ENCODE measurements around the gene PPP3R1.
A peak's percentile ranks its signal among the peaks of the same experiment; 100 is the strongest.
"Not testable (repeated sequence)": the region's sequence is repeated elsewhere in the genome, so short reads cannot be mapped to it uniquely, and the experiment has no call there.

The PPP3R1 gene

GRCh38 chr2:68185541-68186164, 66.7 kb downstream of the PPP3R1 start:
- DNase-seq: peak; percentile 25

GRCh38 chr2:68182902-68183301, 69.4 kb downstream of the PPP3R1 start:
- no peak for DNase-seq

GRCh38 chr2:68178954-68179627, 73.2 kb downstream of the PPP3R1 start:
- DNase-seq: no peak

- no peak for DNase-seq
Observed at GRCh38 chr2:68178432-68178831, 73.9 kb downstream of the PPP3R1 start.

DNA sequence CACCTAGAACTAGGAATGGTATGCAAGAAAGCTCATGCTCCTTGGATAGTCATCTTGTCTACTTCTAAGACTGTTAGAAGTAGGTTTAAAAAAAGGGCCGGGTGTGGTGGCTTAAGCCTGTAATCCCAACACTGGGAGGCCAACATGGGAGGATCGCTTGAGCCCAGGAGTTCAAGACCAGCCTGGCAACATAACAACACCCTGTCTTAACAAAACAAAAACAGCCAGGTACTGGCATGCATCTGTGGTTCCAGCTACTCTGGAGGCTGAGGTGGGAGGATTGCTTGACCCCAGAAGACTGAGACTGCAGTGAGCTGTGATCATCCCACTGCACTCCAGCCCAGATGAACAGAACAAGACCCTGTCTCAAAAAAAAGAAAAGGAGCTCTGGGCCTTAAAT, 74.8 kb downstream of the PPP3R1 start:
- no peak for DNase-seq

GRCh38 chr2:68176657-68177056, 75.7 kb downstream of the PPP3R1 start:
- DNase-seq: no peak

GRCh38 chr2:68175210-68175609, 77.1 kb downstream of the PPP3R1 start:
- not testable (repeated sequence) for DNase-seq

GRCh38 chr2:68172990-68173700, 79.2 kb downstream of the PPP3R1 start:
- no peak for DNase-seq

GRCh38 chr2:68172521-68172920, 79.8 kb downstream of the PPP3R1 start:
- no peak for DNase-seq

GRCh38 chr2:68171684-68172083, 80.6 kb downstream of the PPP3R1 start:
- DNase-seq: no peak

DNA sequence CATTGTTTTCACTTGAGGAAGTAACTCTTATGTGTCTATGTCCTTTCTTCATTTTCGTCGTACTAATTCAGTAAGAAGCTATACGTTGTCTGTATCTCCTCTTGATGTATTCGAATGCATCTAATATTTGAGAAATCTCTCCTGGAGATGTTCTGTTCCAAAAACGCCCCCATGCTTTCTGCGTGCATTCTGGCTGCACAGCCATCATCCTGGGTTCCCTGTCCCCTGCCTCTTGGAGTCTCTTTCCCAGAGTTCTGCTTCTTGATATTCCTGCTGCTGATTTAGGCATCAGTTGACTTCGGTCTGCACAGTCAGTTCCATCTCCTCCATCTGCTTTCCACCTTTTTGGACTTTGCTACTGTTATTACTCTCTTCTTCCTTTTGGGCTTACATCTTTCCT, 81.2 kb downstream of the PPP3R1 start:
- no peak for DNase-seq

- no peak for DNase-seq
Observed at GRCh38 chr2:68169308-68169707, 83.0 kb downstream of the PPP3R1 start.

GRCh38 chr2:68167186-68167585, 85.1 kb downstream of the PPP3R1 start:
- no peak for DNase-seq

DNA sequence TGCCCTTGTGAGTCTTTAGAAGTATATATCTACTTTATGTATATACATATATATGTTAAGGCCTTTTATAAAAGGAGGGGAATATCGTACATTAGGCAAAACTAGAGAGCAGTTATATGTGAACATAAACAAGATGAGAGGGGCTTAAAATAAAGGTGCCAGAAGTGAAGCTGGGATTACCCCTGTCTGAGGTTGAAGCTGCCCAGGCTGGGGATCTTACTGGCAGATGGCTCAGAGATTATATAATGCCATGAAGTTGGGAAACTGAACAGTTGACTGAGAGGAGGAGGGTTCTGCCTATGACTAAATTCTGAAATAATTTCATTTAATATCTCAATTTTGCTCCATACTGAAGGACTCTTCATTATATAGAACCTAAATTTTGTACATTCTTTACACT, 88.7 kb downstream of the PPP3R1 start:
- DNase-seq: no peak

GRCh38 chr2:68158134-68158447, 94.2 kb downstream of the PPP3R1 start:
- DNase-seq: no peak

DNA sequence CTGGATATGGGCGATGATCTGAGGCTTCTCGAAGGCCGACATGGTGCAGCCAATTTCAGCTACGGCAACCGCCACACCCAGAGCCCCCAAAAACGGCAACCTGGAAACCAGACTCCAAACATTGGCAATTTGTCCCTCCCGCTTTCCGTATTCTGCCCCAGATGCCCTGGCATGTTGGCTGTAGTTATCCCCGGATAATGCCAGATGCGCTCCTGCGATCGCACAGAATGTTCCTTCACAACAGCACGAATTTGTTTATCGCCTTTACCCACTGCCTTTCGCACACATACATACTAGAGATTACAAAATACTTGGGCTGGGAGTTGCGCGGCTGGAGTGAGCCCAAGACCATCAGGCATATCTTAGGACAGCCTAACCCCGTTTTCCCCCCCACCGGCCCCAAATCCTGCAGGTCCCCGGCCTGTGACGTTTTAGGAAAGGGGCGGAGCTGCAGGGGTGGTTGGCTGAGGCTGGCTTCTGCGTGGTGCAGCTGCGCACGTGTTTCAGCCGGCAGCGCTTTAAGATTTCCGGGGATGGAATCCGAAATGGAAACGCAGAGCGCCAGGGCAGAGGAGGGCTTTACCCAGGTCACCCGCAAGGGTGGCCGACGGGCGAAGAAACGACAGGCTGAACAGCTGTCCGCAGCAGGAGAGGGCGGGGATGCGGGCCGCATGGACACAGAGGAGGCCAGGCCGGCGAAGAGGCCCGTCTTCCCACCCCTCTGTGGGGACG, 94.8 kb downstream of the PPP3R1 start, which contains the start of gene PNO1:
PNO1 (plus strand) TSS at position 487 of the 732 bp plus-strand sequence; CDS start at position 534, 47 bp downstream.
- peak; percentile 95 for DNase-seq

GRCh38 chr2:68157002-68157401, 95.3 kb downstream of the PPP3R1 start:
- no peak for DNase-seq

- no peak for DNase-seq
Observed at GRCh38 chr2:68156419-68156818, 95.9 kb downstream of the PPP3R1 start.

DNA sequence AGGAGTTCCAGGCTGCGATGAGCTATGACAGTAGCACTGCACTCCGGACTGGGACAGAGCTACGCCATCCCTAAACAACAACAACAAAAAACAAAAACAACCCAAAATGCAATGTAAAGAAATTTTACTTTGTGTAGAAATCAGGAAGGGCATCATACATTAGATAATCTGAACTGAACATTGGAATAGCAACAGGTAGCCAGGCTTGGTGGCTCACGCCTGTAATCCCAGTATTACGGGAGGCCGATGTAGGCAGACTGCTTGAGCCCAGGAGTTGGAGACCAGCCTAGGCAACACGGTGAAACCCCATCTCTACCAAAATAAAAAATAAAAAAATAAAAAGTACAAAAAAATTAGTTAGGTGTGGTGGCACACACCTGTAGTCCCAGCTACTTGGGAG, 96.7 kb downstream of the PPP3R1 start:
- DNase-seq: no peak

DNA sequence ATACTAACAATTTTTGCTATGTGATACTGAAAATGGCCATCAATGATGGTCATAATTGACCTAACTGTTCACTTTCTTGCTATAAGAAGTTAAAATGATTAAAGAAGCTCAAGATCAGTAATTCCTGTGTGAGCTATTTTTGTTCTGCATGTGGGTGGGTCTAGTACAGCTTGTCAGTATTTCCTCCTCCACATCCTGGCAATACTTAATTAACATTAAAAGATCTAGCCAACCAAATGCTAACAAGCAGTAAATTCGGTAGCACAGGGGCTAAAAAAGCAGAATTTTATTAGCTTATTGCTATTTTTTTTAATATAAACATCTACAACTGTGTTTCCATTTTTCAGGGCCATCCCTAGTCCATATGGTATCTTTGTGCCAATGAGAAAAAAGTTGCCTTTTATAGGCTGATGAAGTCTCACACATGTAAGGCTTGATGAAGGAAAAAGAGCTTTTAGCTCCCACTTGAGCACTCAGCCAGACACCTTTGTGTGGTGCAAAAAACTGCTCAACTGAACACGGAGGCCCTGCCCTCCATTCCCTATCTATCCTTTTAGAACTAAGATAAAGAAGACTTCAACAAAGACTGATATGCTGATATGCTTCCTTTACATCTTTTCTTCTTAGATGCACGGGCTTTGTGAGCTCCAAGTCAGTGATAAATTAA, 99.5 kb downstream of the PPP3R1 start:
- no peak for DNase-seq

GRCh38 chr2:68151037-68151436, 101.3 kb downstream of the PPP3R1 start:
- DNase-seq: no peak

DNA sequence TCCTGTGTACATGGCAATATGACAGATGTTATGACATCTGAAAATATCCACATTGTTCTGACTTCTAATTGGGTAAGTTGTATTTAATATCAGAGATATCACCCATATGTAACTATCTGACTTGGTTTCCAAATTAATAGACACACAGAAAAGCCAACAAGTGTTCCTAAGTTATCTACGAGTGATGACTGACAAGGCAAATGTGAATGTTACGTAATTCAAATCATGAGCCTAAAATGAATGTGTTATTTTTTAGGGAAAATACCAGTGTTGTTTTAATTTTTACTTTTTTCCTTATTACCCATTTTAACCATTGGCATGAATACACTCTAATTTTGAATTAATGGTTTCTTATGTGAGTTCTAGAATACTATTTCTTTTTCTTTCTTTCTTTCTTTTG, 110.5 kb downstream of the PPP3R1 start:
- no peak for DNase-seq
